Endodermal cell (in vitro differentiated cells): Measurements from ENCODE around the gene DBH. TPM values are rescaled to one million over a fixed set of nuclear protein-coding genes. Genes with fewer than 3 reads are reported as not detected.

Experiments used
- DNase-seq: peaks from one replicate; pipeline ENCODE4 v3.0.0-alpha.2; 2017
- H3K27ac ChIP-seq: 2 replicates; pipeline ENCODE4 v1.5.1; 2013; ENCODE audit warnings: mild to moderate bottlenecking, low read depth, low read length, moderate library complexity
- H3K27me3 ChIP-seq: 2 replicates; pipeline ENCODE4 v1.6.1; 2013; ENCODE audit warnings: mild to moderate bottlenecking, low read length, moderate library complexity; ENCODE audit not compliant: insufficient read depth, control insufficient read depth, poor library complexity, severe bottlenecking
- H3K36me3 ChIP-seq: 2 replicates; pipeline ENCODE4 v1.7.0; 2013; ENCODE audit warnings: mild to moderate bottlenecking, low read length, moderate library complexity; ENCODE audit not compliant: control insufficient read depth, insufficient read depth
- H3K4me1 ChIP-seq: one replicate; pipeline ENCODE4 v1.7.0; 2013; ENCODE audit warnings: low read length; ENCODE audit not compliant: control insufficient read depth, insufficient read depth
- H3K4me3 ChIP-seq: 2 replicates; pipeline ENCODE4 v1.5.1; 2013; ENCODE audit warnings: mild to moderate bottlenecking, low read length, moderate library complexity
- H3K9ac ChIP-seq: 2 replicates; pipeline ENCODE4 v1.6.1; 2013; ENCODE audit warnings: mild to moderate bottlenecking, low read length, moderate library complexity; ENCODE audit not compliant: poor library complexity, severe bottlenecking; ENCODE audit errors: extremely low read depth
- H3K9me3 ChIP-seq: 2 replicates; pipeline ENCODE4 v1.6.1; 2013; ENCODE audit warnings: mild to moderate bottlenecking, low read length, moderate library complexity; ENCODE audit not compliant: control insufficient read depth
- H3K27ac Mint-ChIP-seq: 2 replicates; pipeline ENCODE4 v1.8.0; 2020; ENCODE audit warnings: mixed read lengths
- H3K27me3 Mint-ChIP-seq: 2 replicates; pipeline ENCODE4 v1.8.0; 2021; ENCODE audit warnings: mild to moderate bottlenecking, mixed read lengths; ENCODE audit not compliant: insufficient read depth
- H3K36me3 Mint-ChIP-seq: 2 replicates; pipeline ENCODE4 v1.8.0; 2020; ENCODE audit warnings: low read depth, mixed read lengths
- H3K4me1 Mint-ChIP-seq: 2 replicates; pipeline ENCODE4 v1.8.0; 2020; ENCODE audit warnings: mixed read lengths
- H3K4me3 Mint-ChIP-seq: 2 replicates; pipeline ENCODE4 v1.8.0; 2020; ENCODE audit warnings: mild to moderate bottlenecking, moderate library complexity, mixed read lengths
- H3K9me3 Mint-ChIP-seq: 2 replicates; pipeline ENCODE4 v1.8.0; 2020; ENCODE audit warnings: mild to moderate bottlenecking, mixed read lengths
- WGBS, 2 experiments: methylation state at CpG; one replicate each; pipeline versions ENCODE4 v1.1.5 to v1.1.7; 2013; ENCODE audit warnings: missing lambda C conversion rate in 2 of 2, mixed read lengths in 1 of 2; ENCODE audit not compliant: insufficient coverage in 1 of 2, insufficient read length in 1 of 2; 5-methylcytosine and 5-hydroxymethylcytosine counted together
- total RNA-seq, 2 donors: library from RNA; stranded (reverse); fragmentation: NEBNext Ultra II Directional in 1 of 2; extraction: Animal tissue kit (Norgen Biotek cat#: 25700) in 1 of 2; gene quantifications; 2 replicates in 1 of 2; 3 replicates in 1 of 2; pipeline ENCODE4 v1.2.1, GENCODE V29; 2021
- TF ChIP-seq, protein P1 (sequence below): fragments of 200-600 bp; sonication (generic); conservative IDR thresholded peaks from 2 replicates; pipeline ENCODE4 v1.5.0; 2021; ENCODE audit warnings: antibody characterized with exemption, mild to moderate bottlenecking

DBH gene
- total RNA-seq, 2 donors from 2014 or later: not detected

DNA sequence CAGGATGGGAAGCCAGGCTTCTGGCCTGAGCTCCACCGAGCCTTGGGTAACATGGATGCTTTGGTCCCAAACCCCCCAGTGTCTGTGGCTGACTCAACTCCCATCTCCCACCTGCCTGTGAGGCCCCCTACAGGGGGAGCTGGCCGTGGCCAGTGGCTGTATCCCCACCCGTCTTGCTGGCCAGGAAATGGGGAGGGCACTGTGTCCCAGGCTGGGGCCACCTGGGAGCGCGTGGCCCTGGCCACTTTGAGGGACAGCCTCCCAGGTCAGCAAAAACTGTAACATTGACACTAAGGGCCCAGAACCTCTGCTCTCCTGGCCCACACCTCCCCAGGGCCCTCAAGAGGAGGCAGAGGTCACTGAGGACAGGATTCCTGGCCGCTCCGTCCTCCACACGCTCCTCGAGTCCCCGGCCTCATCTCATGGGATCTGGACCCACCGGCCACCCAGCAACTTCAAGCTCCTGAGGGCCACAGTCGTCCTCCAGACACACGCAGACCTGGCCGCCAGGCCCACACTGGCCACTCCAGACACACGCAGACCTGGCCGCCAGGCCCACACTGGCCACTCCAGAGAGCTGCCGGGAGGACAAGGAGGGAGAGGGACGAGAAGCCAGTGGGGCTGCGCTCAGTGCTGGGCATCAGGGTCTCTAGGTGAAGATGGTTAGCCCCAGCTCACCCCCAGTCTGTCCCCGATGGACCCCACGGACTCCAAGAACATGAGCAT lies 44.2 kb downstream of the DBH start:
- H3K4me1 ChIP-seq: peaks cover 3% of the 10 kb centered on the region
- no peaks in the 10 kb centered on the region for H3K27me3 ChIP-seq
- Mint-ChIP-seq H3K27ac (no peak overlapping the region), H3K36me3 (no peaks in the 10 kb centered on the region), H3K9me3 (no peaks in the 10 kb centered on the region), H3K4me1 (no peaks in the 10 kb centered on the region), H3K4me3 (no peak overlapping the region), H3K27me3 (no peaks in the 10 kb centered on the region)
- H3K9ac ChIP-seq: no peak overlapping the region
- WGBS, 2 experiments: 89 to 93% methylated on average over 5 to 21 of the region's 21 CpGs
- H3K4me3 ChIP-seq: no peak overlapping the region
- no peak for DNase-seq
- no peaks in the 10 kb centered on the region for H3K9me3 ChIP-seq
- TF ChIP-seq, protein P1, sequence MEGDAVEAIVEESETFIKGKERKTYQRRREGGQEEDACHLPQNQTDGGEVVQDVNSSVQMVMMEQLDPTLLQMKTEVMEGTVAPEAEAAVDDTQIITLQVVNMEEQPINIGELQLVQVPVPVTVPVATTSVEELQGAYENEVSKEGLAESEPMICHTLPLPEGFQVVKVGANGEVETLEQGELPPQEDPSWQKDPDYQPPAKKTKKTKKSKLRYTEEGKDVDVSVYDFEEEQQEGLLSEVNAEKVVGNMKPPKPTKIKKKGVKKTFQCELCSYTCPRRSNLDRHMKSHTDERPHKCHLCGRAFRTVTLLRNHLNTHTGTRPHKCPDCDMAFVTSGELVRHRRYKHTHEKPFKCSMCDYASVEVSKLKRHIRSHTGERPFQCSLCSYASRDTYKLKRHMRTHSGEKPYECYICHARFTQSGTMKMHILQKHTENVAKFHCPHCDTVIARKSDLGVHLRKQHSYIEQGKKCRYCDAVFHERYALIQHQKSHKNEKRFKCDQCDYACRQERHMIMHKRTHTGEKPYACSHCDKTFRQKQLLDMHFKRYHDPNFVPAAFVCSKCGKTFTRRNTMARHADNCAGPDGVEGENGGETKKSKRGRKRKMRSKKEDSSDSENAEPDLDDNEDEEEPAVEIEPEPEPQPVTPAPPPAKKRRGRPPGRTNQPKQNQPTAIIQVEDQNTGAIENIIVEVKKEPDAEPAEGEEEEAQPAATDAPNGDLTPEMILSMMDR: peak; percentile 11
- H3K27ac ChIP-seq: no peak overlapping the region
- no peaks in the 10 kb centered on the region for H3K36me3 ChIP-seq

DNA sequence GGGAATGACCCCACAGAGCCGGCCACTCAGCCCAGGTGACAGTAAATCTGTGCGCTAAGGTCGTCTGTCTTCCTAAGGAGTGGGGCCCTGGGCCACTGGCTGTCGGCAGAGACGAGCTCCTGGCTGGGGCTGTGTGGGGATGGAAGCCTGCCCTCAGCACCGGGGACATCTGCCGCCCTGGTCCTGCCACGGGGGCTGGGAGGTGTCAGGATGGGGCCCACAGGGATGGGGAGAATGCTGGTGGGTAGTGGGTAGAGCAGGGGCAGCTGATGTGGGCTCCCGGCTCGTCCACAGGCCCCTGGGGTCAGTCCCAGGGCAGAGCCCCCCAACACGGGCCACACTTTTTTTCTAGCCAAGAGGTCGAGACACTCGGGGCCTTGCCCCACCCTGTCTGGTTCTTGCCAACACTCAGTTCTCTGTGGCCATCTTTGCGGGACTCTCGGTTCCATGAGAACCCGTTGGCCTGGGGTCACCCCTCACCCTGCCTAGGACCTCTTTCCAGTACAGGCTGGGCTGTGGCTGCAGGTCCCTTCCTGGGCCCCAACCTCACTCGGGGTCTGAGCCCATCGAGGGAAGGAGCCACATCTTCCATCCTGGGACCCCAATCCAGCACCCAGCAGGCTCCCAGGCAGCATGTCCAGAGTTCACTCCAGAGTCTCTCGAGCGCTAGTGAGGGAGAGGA lies 45.0 kb downstream of the DBH start:
- DNase-seq: no peak
- no peaks in the 10 kb centered on the region for H3K9me3 ChIP-seq
- 92 to 95% methylated on average over 13 to 20 of the region's 20 CpGs for WGBS, 2 experiments
- no peak overlapping the region for H3K27ac Mint-ChIP-seq
- H3K4me3 Mint-ChIP-seq: no peak overlapping the region
- H3K9me3 Mint-ChIP-seq: no peaks in the 10 kb centered on the region
- no peaks in the 10 kb centered on the region for H3K4me1 Mint-ChIP-seq
- no peaks in the 10 kb centered on the region for H3K27me3 Mint-ChIP-seq
- no peak overlapping the region for H3K9ac ChIP-seq
- no peak overlapping the region for H3K27ac ChIP-seq
- no peak overlapping the region for H3K4me3 ChIP-seq
- no peaks in the 10 kb centered on the region for H3K36me3 Mint-ChIP-seq
- peaks cover 3% of the 10 kb centered on the region for H3K4me1 ChIP-seq
- no peaks in the 10 kb centered on the region for H3K36me3 ChIP-seq
- H3K27me3 ChIP-seq: no peaks in the 10 kb centered on the region
- TF ChIP-seq, protein P1: no peak

DNA sequence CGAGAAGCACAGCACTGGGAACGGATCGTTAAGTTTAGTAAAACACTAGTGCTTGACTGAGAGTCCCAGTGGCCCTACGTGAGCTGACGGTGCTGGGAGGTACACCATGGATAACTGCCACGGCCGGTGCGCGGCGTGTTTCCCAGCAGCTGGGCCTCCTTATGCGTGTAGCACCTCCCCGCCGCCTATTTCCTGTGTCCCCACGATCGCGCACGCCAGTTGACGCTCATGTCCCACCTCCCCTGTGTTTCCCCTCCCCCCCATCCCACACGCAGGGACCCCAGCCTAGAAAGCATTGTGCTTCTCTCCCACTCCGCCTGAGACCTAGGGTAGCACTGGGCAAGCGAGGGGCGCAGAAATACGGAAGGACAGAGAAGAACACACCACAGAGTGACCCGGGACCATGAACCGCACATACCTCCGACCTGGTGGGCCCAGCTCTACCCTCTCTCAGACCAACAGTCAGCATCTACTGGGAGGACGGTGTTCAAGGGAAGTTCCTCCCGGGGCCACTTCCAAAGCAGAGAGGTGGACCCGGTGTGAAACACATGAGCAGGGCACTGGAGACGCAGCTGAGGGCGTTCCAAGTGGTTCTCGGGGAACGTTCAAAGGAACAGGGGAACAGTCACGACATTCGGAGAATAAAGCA lies 45.6 kb downstream of the DBH start:
- no peaks in the 10 kb centered on the region for H3K9me3 Mint-ChIP-seq
- H3K4me1 Mint-ChIP-seq: no peaks in the 10 kb centered on the region
- no peaks in the 10 kb centered on the region for H3K9me3 ChIP-seq
- DNase-seq: no peak
- no peak overlapping the region for H3K27ac ChIP-seq
- H3K27ac Mint-ChIP-seq: no peak overlapping the region
- no peaks in the 10 kb centered on the region for H3K27me3 ChIP-seq
- H3K9ac ChIP-seq: no peak overlapping the region
- H3K27me3 Mint-ChIP-seq: no peaks in the 10 kb centered on the region
- TF ChIP-seq, protein P1: no peak
- no peak overlapping the region for H3K4me3 Mint-ChIP-seq
- H3K36me3 Mint-ChIP-seq: no peaks in the 10 kb centered on the region
- peaks cover 3% of the 10 kb centered on the region for H3K4me1 ChIP-seq
- no peak overlapping the region for H3K4me3 ChIP-seq
- no peaks in the 10 kb centered on the region for H3K36me3 ChIP-seq
- WGBS, 2 experiments: 91 to 96% methylated on average over 26 to 35 of the region's 35 CpGs
